IMR-90 (cell line): ENCODE results near the gene HTR1D. TPM values are rescaled to one million over a fixed set of nuclear protein-coding genes. Genes with fewer than 3 reads are reported as not detected.
A peak's percentile ranks its signal among the peaks of the same experiment; 100 is the strongest.

Experiments
- ATAC-seq: fragments of 200-7000 bp; cut with Tn5 transposase; 2 replicates; pipeline ENCODE4 v1.9.1; 2020; ENCODE audit warnings: low read depth, mild to moderate bottlenecking, moderate library complexity
- BruUV-seq: library from RNA; stranded (reverse); fragments of 400-500 nt; replicated peaks from 2 replicates; lab custom pipeline; 2021; lab: Mats Ljungman, UMichigan
- CTCF ChIA-PET: fragments of 300-600 bp; formaldehyde crosslinking; extraction: SDS; loops from one replicate; lab custom pipeline; 2021; ENCODE audit warnings: antibody characterized with exemption; lab: Yijun Ruan, JAX
- POLR2A ChIA-PET: fragments of 300-600 bp; sonication (Branson Sonifier 250); formaldehyde crosslinking; loops from one replicate; lab custom pipeline; 2022; ENCODE audit warnings: antibody characterized with exemption; ENCODE audit not compliant: unreplicated experiment; lab: Charles Lee
- DNase-seq: peaks from one replicate; pipeline ENCODE4 v3.0.0; 2013
- H2AFZ ChIP-seq: replicated peaks from 2 replicates; pipeline ENCODE3; 2013; ENCODE audit warnings: low read length, mild to moderate bottlenecking; ENCODE audit not compliant: poor library complexity
- H2AK5ac ChIP-seq: 2 replicates; pipeline ENCODE4 v1.6.1; 2013; ENCODE audit warnings: low read depth, low read length, inconsistent platforms
- H2AK9ac ChIP-seq: replicated peaks from 2 replicates; pipeline ENCODE3; 2013; ENCODE audit warnings: mild to moderate bottlenecking, low read depth, low read length, moderate library complexity; ENCODE audit not compliant: poor library complexity
- H2BK120ac ChIP-seq: 2 replicates; pipeline ENCODE4 v1.6.1; 2013; ENCODE audit warnings: low read depth, low read length, inconsistent platforms
- H2BK15ac ChIP-seq: 3 replicates; pipeline ENCODE4 v1.6.1; 2013; ENCODE audit warnings: low read depth, low read length, inconsistent platforms
- H2BK20ac ChIP-seq: 2 replicates; pipeline ENCODE4 v1.6.1; 2013; ENCODE audit warnings: low read depth, mild to moderate bottlenecking, inconsistent platforms, low read length, moderate library complexity
- H2BK5ac ChIP-seq: 2 replicates; pipeline ENCODE4 v1.6.1; 2013; ENCODE audit warnings: mild to moderate bottlenecking, low read depth, low read length, inconsistent platforms; ENCODE audit not compliant: poor library complexity, severe bottlenecking
- H3K14ac ChIP-seq: replicated peaks from 2 replicates; pipeline ENCODE4 v1.6.1; 2013; ENCODE audit warnings: low read depth, low read length, inconsistent platforms
- H3K18ac ChIP-seq: 2 replicates; pipeline ENCODE4 v1.6.1; 2013; ENCODE audit warnings: low read depth, low read length, control low read depth
- H3K23ac ChIP-seq: 2 replicates; pipeline ENCODE4 v1.6.1; 2013; ENCODE audit warnings: low read depth, low read length, inconsistent platforms
- H3K27ac ChIP-seq: 2 replicates; pipeline ENCODE4 v1.5.1; 2013; ENCODE audit warnings: mild to moderate bottlenecking, control low read depth, low read length; ENCODE audit not compliant: insufficient read depth
- H3K27me3 ChIP-seq: 2 replicates; pipeline ENCODE4 v1.6.1; 2013; ENCODE audit warnings: low read length; ENCODE audit not compliant: control insufficient read depth, insufficient read depth
- H3K36me3 ChIP-seq: 2 replicates; pipeline ENCODE4 v1.6.1; 2013; ENCODE audit warnings: low read length, mixed read lengths; ENCODE audit not compliant: control insufficient read depth, insufficient read depth
- H3K4ac ChIP-seq: 2 replicates; pipeline ENCODE4 v1.6.1; 2013; ENCODE audit warnings: low read depth, low read length, inconsistent platforms
- H3K4me1 ChIP-seq: 2 replicates; pipeline ENCODE4 v1.6.1; 2013; ENCODE audit warnings: low read length, mixed read lengths; ENCODE audit not compliant: control insufficient read depth, insufficient read depth
- H3K4me2 ChIP-seq: 2 replicates; pipeline ENCODE4 v1.6.1; 2013; ENCODE audit warnings: low read depth, mild to moderate bottlenecking, control low read depth, low read length, moderate library complexity
- H3K4me3 ChIP-seq: 2 replicates; pipeline ENCODE4 v1.5.1; 2013; ENCODE audit warnings: low read depth, mild to moderate bottlenecking, control low read depth, low read length, moderate library complexity; ENCODE audit not compliant: insufficient read depth
- H3K56ac ChIP-seq: 2 replicates; pipeline ENCODE4 v1.6.1; 2013; ENCODE audit warnings: low read length, inconsistent platforms; ENCODE audit not compliant: insufficient read depth; ENCODE audit errors: extremely low read depth
- H3K79me1 ChIP-seq, 2 experiments: 2 replicates each; pipeline ENCODE4 v1.6.1; 2013; ENCODE audit warnings: low read length in 2 of 2, inconsistent platforms in 1 of 2, low read depth in 1 of 2
- H3K9ac ChIP-seq: 2 replicates; pipeline ENCODE4 v1.6.1; 2013; ENCODE audit warnings: low read depth, low read length, control low read depth
- H3K9me1 ChIP-seq: 2 replicates; pipeline ENCODE4 v1.6.1; 2013; ENCODE audit warnings: low read length, inconsistent platforms; ENCODE audit not compliant: insufficient read depth
- H3K9me3 ChIP-seq: 2 replicates; pipeline ENCODE4 v1.6.1; 2013; ENCODE audit warnings: low read length; ENCODE audit not compliant: control insufficient read depth, insufficient read depth
- H4K20me1 ChIP-seq: 2 replicates; pipeline ENCODE4 v1.6.1; 2013; ENCODE audit warnings: low read length, inconsistent platforms; ENCODE audit not compliant: insufficient read depth
- H4K5ac ChIP-seq: 2 replicates; pipeline ENCODE4 v1.6.1; 2013; ENCODE audit warnings: mild to moderate bottlenecking, low read depth, low read length, control low read depth
- H4K8ac ChIP-seq, 2 experiments: 2 replicates each; pipeline ENCODE4 v1.6.1; 2013; ENCODE audit warnings: low read depth in 2 of 2, low read length in 2 of 2, control low read depth in 1 of 2, inconsistent platforms in 1 of 2
- H4K91ac ChIP-seq: 2 replicates; pipeline ENCODE4 v1.6.1; 2013; ENCODE audit warnings: low read depth, low read length, inconsistent platforms; ENCODE audit not compliant: insufficient read depth
- BHLHE40 ChIP-seq: fragments of 150-350 bp; IDR thresholded peaks from 2 replicates; pipeline ENCODE4 v1.6.1; 2016; ENCODE audit warnings: mild to moderate bottlenecking, low read depth, low read length
- CEBPB ChIP-seq: IDR thresholded peaks from 2 replicates; pipeline ENCODE4 v1.6.1; 2012; ENCODE audit warnings: low read depth, low read length, improper control_type of control experiment
- CHD1 ChIP-seq: IDR thresholded peaks from 2 replicates; pipeline ENCODE4 v1.6.1; 2012; ENCODE audit warnings: low read depth, low read length, improper control_type of control experiment
- CTCF ChIP-seq: conservative IDR thresholded peaks from 2 replicates; pipeline ENCODE4 v1.5.1; 2012; ENCODE audit warnings: mild to moderate bottlenecking, low read depth, low read length, improper control_type of control experiment
- ELK1 ChIP-seq: fragments of 150-350 bp; IDR thresholded peaks from 2 replicates; pipeline ENCODE4 v1.6.1; 2016; ENCODE audit warnings: low read depth, mild to moderate bottlenecking, low read length, moderate library complexity, borderline replicate concordance
- FOS ChIP-seq: fragments of 150-350 bp; IDR thresholded peaks from 2 replicates; pipeline ENCODE4 v1.6.1; 2016; ENCODE audit warnings: low read depth, low read length
- MAFK ChIP-seq: IDR thresholded peaks from 2 replicates; pipeline ENCODE4 v1.6.1; 2012; ENCODE audit warnings: low read depth, low read length, improper control_type of control experiment
- MXI1 ChIP-seq: IDR thresholded peaks from 2 replicates; pipeline ENCODE4 v1.6.1; 2012; ENCODE audit warnings: low read depth, mild to moderate bottlenecking, low read length, moderate library complexity, borderline replicate concordance
- RAD21 ChIP-seq: IDR thresholded peaks from 2 replicates; pipeline ENCODE4 v1.6.1; 2012; ENCODE audit warnings: low read length, improper control_type of control experiment
- RCOR1 ChIP-seq: IDR thresholded peaks from 2 replicates; pipeline ENCODE4 v1.6.1; 2012; ENCODE audit warnings: mild to moderate bottlenecking, low read length, improper control_type of control experiment; ENCODE audit not compliant: insufficient replicate concordance
- RFX5 ChIP-seq: IDR thresholded peaks from 2 replicates; pipeline ENCODE4 v1.8.0; 2012; ENCODE audit warnings: low read depth, mild to moderate bottlenecking, low read length, moderate library complexity
- WGBS, 2 experiments: methylation state at CpG; one replicate each; pipeline versions ENCODE4 v1.1.5 to v1.1.7; 2013; ENCODE audit warnings: missing lambda C conversion rate in 2 of 2; ENCODE audit not compliant: insufficient read length in 1 of 2; ENCODE audit errors: extremely low coverage in 2 of 2; 5-methylcytosine and 5-hydroxymethylcytosine counted together
- dilution Hi-C: fragments of 300-500 bp; cut with HindIII; formaldehyde crosslinking; loops from one replicate; pipeline ENCODE4 v1.14.3; 2018; ENCODE audit warnings: low sequenced_read_pairs; ENCODE audit not compliant: unreplicated experiment
- in situ Hi-C: fragments of 300-500 bp; cut with MboI; formaldehyde crosslinking; loops from 3 replicates; pipeline ENCODE4 v1.14.3; 2019; ENCODE audit warnings: low sequenced_read_pairs, inconsistent platforms, mixed read lengths
- intact Hi-C: fragments of 100-400 bp; cut with micrococcal nuclease; formaldehyde crosslinking; loops from 2 replicates; pipeline ENCODE4 v1.10.0; 2022
- polyA plus RNA-seq, 3 experiments: library from polyadenylated mRNA; depleted of rRNA; stranded (reverse); fragments of >200 nt; gene quantifications; 2 replicates each; pipeline ENCODE4 v1.2.3, GENCODE V29; 2012; ENCODE audit warnings: low replicate concordance in 1 of 3
- total RNA-seq: library from RNA; depleted of rRNA; stranded (reverse); fragments of >200 nt; gene quantifications from 2 replicates; pipeline ENCODE4 v1.2.3, GENCODE V29; 2012

HTR1D gene
- total and polyA plus RNA-seq, 2 of the 4 experiments (the other 2 are of a cell fraction): 0.03 to 0.18 TPM

- no peak overlapping the region for H3K9ac ChIP-seq
- H3K4me1 ChIP-seq: peaks cover 4% of the 10 kb centered on the region; the same call in 1 of the 2 replicates
- H4K91ac ChIP-seq: no peak overlapping the region; the same call in 1 of the 2 replicates
- peak overlapping the region; percentile 15 for H2BK120ac ChIP-seq
- H2BK5ac ChIP-seq: no peak overlapping the region
- no peak overlapping the region for H3K18ac ChIP-seq
- dilution Hi-C loops: no loop called here
- ChIA-PET CTCF (no interaction called here), POLR2A (no interaction called here)
- intact Hi-C loops: loop anchor here (10.0 kb wide), 1 partner anchor 346 kb away; the partner anchor contains the start of gene E2F2
- H2AK5ac ChIP-seq: peak overlapping the region; percentile 54
- peak overlapping the region; percentile 2; the same call in 1 of the 2 replicates for H3K14ac ChIP-seq
- DNase-seq (no peak), ATAC-seq (no peak; the same call in 1 of the 2 replicates)
- H3K9me3 ChIP-seq: no peaks in the 10 kb centered on the region
- in situ Hi-C loops: loop anchor here (5.0 kb wide), 2 partner anchors 91 to 211 kb away; no protein-coding TSS in a partner anchor
- no peaks in the 10 kb centered on the region for H3K36me3 ChIP-seq
- H3K79me1 ChIP-seq: peaks cover 0 to 4% of the 10 kb centered on the region in 2 experiments; a peak in 1 of 4 replicates
- no peak overlapping the region for H3K27ac ChIP-seq
- WGBS, 2 experiments: no CpG with 5 or more reads among the region's 6 CpGs
- H3K4ac ChIP-seq: 0 out of 2 replicates have a peak overlapping the region, but pooled peaks have one; percentile 1
- TF ChIP-seq CHD1 (no peak), CEBPB (no peak), CTCF (no peak), BHLHE40 (no peak), MXI1 (no peak), FOS (no peak), RCOR1 (no peak), RAD21 (no peak), ELK1 (no peak), RFX5 (no peak), MAFK (no peak)
- no peak overlapping the region for H2BK20ac ChIP-seq
- no peak overlapping the region for H3K4me3 ChIP-seq
- no TSS peak for BruUV-seq
- peak overlapping the region; percentile 21; the same call in 1 of the 3 replicates for H2BK15ac ChIP-seq
- H3K56ac ChIP-seq: no peak overlapping the region
- no peak overlapping the region for H3K23ac ChIP-seq
- no peak overlapping the region for H3K4me2 ChIP-seq
- no peak overlapping the region for H2AFZ ChIP-seq
- H2AK9ac ChIP-seq: no peak overlapping the region
- H3K27me3 ChIP-seq: no peaks in the 10 kb centered on the region
- peak overlapping the region in 1 of 2 experiments; percentile 50; a peak in 1 of 4 replicates for H4K8ac ChIP-seq
- H4K5ac ChIP-seq: no peak overlapping the region
- no peaks in the 10 kb centered on the region for H4K20me1 ChIP-seq
- H3K9me1 ChIP-seq: peaks cover 3% of the 10 kb centered on the region; the same call in 1 of the 2 replicates
These were observed 28.8 kb downstream of the HTR1D start for GRCh38 chr1:23188434-23188884.
